HG02678 (cell line): ENCODE results near the gene SPTBN1.

Experiments used
- ATAC-seq: cut with Tn5 transposase; IDR thresholded peaks from one replicate; pipeline ENCODE4 v1.9.1; 2021; ENCODE audit warnings: mild to moderate bottlenecking, moderate library complexity; ENCODE audit not compliant: unreplicated experiment

The SPTBN1 gene

GRCh38 chr2:54455563-54456361 is at the start of gene SPTBN1:
Gene SPTBN1, plus strand, starts transcription at chr2:54456327. Its CDS starts 70,092 bp downstream, at chr2:54526419.
- ATAC-seq, result peak; percentile 29

GRCh38 chr2:54407693-54408092 is 48.4 kb upstream of the SPTBN1 start:
- no peak for ATAC-seq

GRCh38 chr2:54408288-54408687 is 47.8 kb upstream of the SPTBN1 start:
- ATAC-seq, result no peak

- ATAC-seq, result no peak
Measured at GRCh38 chr2:54409752-54410151, 46.4 kb upstream of the SPTBN1 start.

- ATAC-seq, result no peak
Measured at GRCh38 chr2:54411801-54412354, 44.2 kb upstream of the SPTBN1 start.

GRCh38 chr2:54416166-54416813 is 39.8 kb upstream of the SPTBN1 start:
- no peak for ATAC-seq

- no peak for ATAC-seq
Measured at GRCh38 chr2:54416938-54417337, 39.2 kb upstream of the SPTBN1 start.

- ATAC-seq, result no peak
Measured at GRCh38 chr2:54417577-54417976, 38.5 kb upstream of the SPTBN1 start.

- ATAC-seq, result no peak
Measured at GRCh38 chr2:54419388-54419787, 36.7 kb upstream of the SPTBN1 start.

GRCh38 chr2:54419855-54420523 is 36.1 kb upstream of the SPTBN1 start:
- ATAC-seq, result no peak

- no peak for ATAC-seq
Measured at GRCh38 chr2:54420524-54421172, 35.5 kb upstream of the SPTBN1 start.

- ATAC-seq, result no peak
Measured at GRCh38 chr2:54422072-54422581, 34.0 kb upstream of the SPTBN1 start.

- no peak for ATAC-seq
Measured at GRCh38 chr2:54423213-54423612, 32.9 kb upstream of the SPTBN1 start.

GRCh38 chr2:54424555-54425163 is 31.5 kb upstream of the SPTBN1 start:
- ATAC-seq, result no peak

GRCh38 chr2:54428108-54428831 is 27.9 kb upstream of the SPTBN1 start:
- no peak for ATAC-seq

- no peak for ATAC-seq
Measured at GRCh38 chr2:54429054-54429453, 27.1 kb upstream of the SPTBN1 start.

- no peak for ATAC-seq
Measured at GRCh38 chr2:54429811-54430551, 26.1 kb upstream of the SPTBN1 start.

- no peak for ATAC-seq
Measured at GRCh38 chr2:54430649-54431048, 25.5 kb upstream of the SPTBN1 start.
